Measurements from ENCODE around the gene CCDC71.

The CCDC71 gene

GRCh38 chr3:49153349-49153912 lies 12.7 kb downstream of the CCDC71 start:
- no CpG with 5 or more reads among the region's 3 CpGs for WGBS, 2 donors (ENCODE audit: extremely low coverage in 2 of 2, insufficient read length in 2 of 2, insufficient replicate concordance in 1 of 2)

GRCh38 chr3:49151610-49152009 lies 14.5 kb downstream of the CCDC71 start:
- H3K79me1 ChIP-seq (ENCODE audit: low read depth, low read length): no peaks in the 10 kb centered on the region
- no peak overlapping the region for H4K8ac ChIP-seq (ENCODE audit: low read depth, low read length)
- no peak overlapping the region for H3K14ac ChIP-seq (ENCODE audit: low read length)
- H3K27ac ChIP-seq (replicated peaks; ENCODE audit: low read length): no peak overlapping the region
- H2AK5ac ChIP-seq (ENCODE audit: low read depth, low read length): no peak overlapping the region
- H2BK5ac ChIP-seq (ENCODE audit: low read length): no peak overlapping the region
- no peak overlapping the region for H3K4me3 ChIP-seq (ENCODE audit: low read length in 2 of 2)
- H3K4ac ChIP-seq (ENCODE audit: low read length): no peak overlapping the region
- H3K27me3 ChIP-seq (ENCODE audit: control insufficient read depth in 3 of 3, insufficient read depth in 3 of 3, low read depth in 1 of 3, low read length in 3 of 3): peaks cover 0 to 5% (median 0%) of the 10 kb centered on the region in 3 experiments
- no peak overlapping the region for H3K23ac ChIP-seq (ENCODE audit: low read depth, low read length, poor library complexity)
- H2BK12ac ChIP-seq (ENCODE audit: low read length): no peak overlapping the region
- no peak overlapping the region for H4K91ac ChIP-seq (ENCODE audit: low read depth, low read length, poor library complexity)
- H3K36me3 ChIP-seq (replicated peaks in 1 of 2; ENCODE audit: control insufficient read depth in 2 of 2, insufficient read depth in 2 of 2, low read length in 2 of 2): no peaks in the 10 kb centered on the region
- no peaks in the 10 kb centered on the region for H3K4me1 ChIP-seq (ENCODE audit: control insufficient read depth in 2 of 2, insufficient read depth in 1 of 2, low read depth in 1 of 2, low read length in 2 of 2)
- no peak overlapping the region for H3K18ac ChIP-seq (ENCODE audit: low read length)
- no peak overlapping the region for H2BK120ac ChIP-seq (ENCODE audit: low read depth, low read length)
- peaks cover 0 to 4% of the 10 kb centered on the region in 2 donors for H3K9me3 ChIP-seq (replicated peaks in 1 of 2; ENCODE audit: control insufficient read depth in 2 of 2, insufficient read depth in 1 of 2, low read depth in 1 of 2, low read length in 2 of 2)
- no CpG with 5 or more reads among the region's 2 CpGs for WGBS, 2 donors (ENCODE audit: extremely low coverage in 2 of 2, insufficient read length in 2 of 2, insufficient replicate concordance in 1 of 2)
- H3K4me2 ChIP-seq (ENCODE audit: insufficient read depth, low read length, poor library complexity, severe bottlenecking): no peak overlapping the region
- no peak for DNase-seq (ENCODE audit: low spot score)
- H3K9ac ChIP-seq (ENCODE audit: low read depth, low read length, poor library complexity): no peak overlapping the region
- no peak overlapping the region for H2BK15ac ChIP-seq (ENCODE audit: low read length)
- no peak overlapping the region for H2AFZ ChIP-seq (ENCODE audit: low read length)

More at GRCh38 chr3:49153349-49153912, 12.7 kb downstream of the CCDC71 start:
- Histone ChIP-seq H3K27me3 (ENCODE audit: control insufficient read depth in 3 of 3, insufficient read depth in 3 of 3, low read depth in 1 of 3, low read length in 3 of 3) (peaks cover 0 to 5% (median 0%) of the 10 kb centered on the region in 3 experiments), H2AK5ac (ENCODE audit: low read depth, low read length) (no peak overlapping the region), H4K8ac (ENCODE audit: low read depth, low read length) (no peak overlapping the region), H3K18ac (ENCODE audit: low read length) (no peak overlapping the region), H3K27ac (replicated peaks; ENCODE audit: low read length) (no peak overlapping the region), H4K91ac (ENCODE audit: low read depth, low read length, poor library complexity) (no peak overlapping the region), H2AFZ (ENCODE audit: low read length) (no peak overlapping the region), H3K14ac (ENCODE audit: low read length) (peak overlapping the region; percentile 15), H3K23ac (ENCODE audit: low read depth, low read length, poor library complexity) (no peak overlapping the region), H2BK120ac (ENCODE audit: low read depth, low read length) (no peak overlapping the region), H2BK5ac (ENCODE audit: low read length) (peak overlapping the region; percentile 68), H3K4me3 (ENCODE audit: low read length in 2 of 2) (peak overlapping the region in 1 of 2 donors; percentile 18), H3K4ac (ENCODE audit: low read length) (no peak overlapping the region), H3K79me1 (ENCODE audit: low read depth, low read length) (no peaks in the 10 kb centered on the region), H3K9ac (ENCODE audit: low read depth, low read length, poor library complexity) (no peak overlapping the region), H3K4me2 (ENCODE audit: insufficient read depth, low read length, poor library complexity, severe bottlenecking) (no peak overlapping the region), H2BK15ac (ENCODE audit: low read length) (no peak overlapping the region), H3K36me3 (replicated peaks in 1 of 2; ENCODE audit: control insufficient read depth in 2 of 2, insufficient read depth in 2 of 2, low read length in 2 of 2) (no peaks in the 10 kb centered on the region), H2BK12ac (ENCODE audit: low read length) (no peak overlapping the region), H3K9me3 (replicated peaks in 1 of 2; ENCODE audit: control insufficient read depth in 2 of 2, insufficient read depth in 1 of 2, low read depth in 1 of 2, low read length in 2 of 2) (peaks cover 0 to 4% of the 10 kb centered on the region in 2 donors), H3K4me1 (ENCODE audit: control insufficient read depth in 2 of 2, insufficient read depth in 1 of 2, low read depth in 1 of 2, low read length in 2 of 2) (no peaks in the 10 kb centered on the region)
- no peak for DNase-seq (ENCODE audit: low spot score)

GRCh38 chr3:49148159-49148558 lies 18.0 kb downstream of the CCDC71 start:
- Histone ChIP-seq H4K91ac (ENCODE audit: low read depth, low read length, poor library complexity) (no peak overlapping the region), H3K36me3 (replicated peaks in 1 of 2; ENCODE audit: control insufficient read depth in 2 of 2, insufficient read depth in 2 of 2, low read length in 2 of 2) (no peaks in the 10 kb centered on the region), H3K4me1 (ENCODE audit: control insufficient read depth in 2 of 2, insufficient read depth in 1 of 2, low read depth in 1 of 2, low read length in 2 of 2) (no peaks in the 10 kb centered on the region), H2BK15ac (ENCODE audit: low read length) (no peak overlapping the region), H2BK5ac (ENCODE audit: low read length) (no peak overlapping the region), H2BK12ac (ENCODE audit: low read length) (no peak overlapping the region), H3K4ac (ENCODE audit: low read length) (no peak overlapping the region), H2AFZ (ENCODE audit: low read length) (no peak overlapping the region), H3K14ac (ENCODE audit: low read length) (no peak overlapping the region), H3K4me2 (ENCODE audit: insufficient read depth, low read length, poor library complexity, severe bottlenecking) (no peak overlapping the region), H3K79me1 (ENCODE audit: low read depth, low read length) (no peaks in the 10 kb centered on the region), H3K27ac (replicated peaks; ENCODE audit: low read length) (no peak overlapping the region), H4K8ac (ENCODE audit: low read depth, low read length) (no peak overlapping the region), H3K23ac (ENCODE audit: low read depth, low read length, poor library complexity) (no peak overlapping the region), H2BK120ac (ENCODE audit: low read depth, low read length) (no peak overlapping the region), H3K4me3 (ENCODE audit: low read length in 2 of 2) (no peak overlapping the region), H3K9ac (ENCODE audit: low read depth, low read length, poor library complexity) (no peak overlapping the region), H3K18ac (ENCODE audit: low read length) (no peak overlapping the region), H3K9me3 (replicated peaks in 1 of 2; ENCODE audit: control insufficient read depth in 2 of 2, insufficient read depth in 1 of 2, low read depth in 1 of 2, low read length in 2 of 2) (peaks cover 0 to 2% of the 10 kb centered on the region in 2 donors), H3K27me3 (ENCODE audit: control insufficient read depth in 3 of 3, insufficient read depth in 3 of 3, low read depth in 1 of 3, low read length in 3 of 3) (peaks cover 0 to 4% (median 0%) of the 10 kb centered on the region in 3 experiments), H2AK5ac (ENCODE audit: low read depth, low read length) (no peak overlapping the region)
- no CpG with 5 or more reads among the region's 5 CpGs for WGBS, 2 donors (ENCODE audit: extremely low coverage in 2 of 2, insufficient read length in 2 of 2, insufficient replicate concordance in 1 of 2)
- no peak for DNase-seq (ENCODE audit: low spot score)

DNA sequence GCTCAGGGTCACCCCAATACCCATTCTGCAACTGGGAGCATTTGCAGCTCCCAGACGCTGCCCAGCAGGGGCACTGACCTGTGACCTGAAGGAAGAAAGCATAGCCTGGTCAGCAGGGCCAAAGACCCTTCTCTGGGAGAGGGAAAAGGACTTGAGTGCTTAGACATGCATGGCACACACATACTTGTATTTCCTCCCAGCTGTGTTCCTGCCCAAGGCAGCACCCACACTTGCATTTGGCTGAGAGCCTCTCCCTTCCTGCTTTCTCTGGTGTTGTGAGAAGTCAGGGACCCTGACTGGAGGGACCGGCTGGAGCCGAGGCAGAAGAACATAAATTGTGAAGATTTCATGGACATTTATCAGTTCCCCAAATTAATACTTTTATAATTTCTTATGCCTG lies 26.1 kb downstream of the CCDC71 start:
- Histone ChIP-seq H3K4me2 (ENCODE audit: insufficient read depth, low read length, poor library complexity, severe bottlenecking) (no peak overlapping the region), H3K23ac (ENCODE audit: low read depth, low read length, poor library complexity) (no peak overlapping the region), H3K18ac (ENCODE audit: low read length) (no peak overlapping the region), H4K91ac (ENCODE audit: low read depth, low read length, poor library complexity) (no peak overlapping the region), H3K9ac (ENCODE audit: low read depth, low read length, poor library complexity) (no peak overlapping the region), H3K4ac (ENCODE audit: low read length) (no peak overlapping the region), H3K14ac (ENCODE audit: low read length) (no peak overlapping the region), H3K4me1 (ENCODE audit: control insufficient read depth in 2 of 2, insufficient read depth in 1 of 2, low read depth in 1 of 2, low read length in 2 of 2) (peaks cover 4 to 5% of the 10 kb centered on the region in 2 donors), H3K27me3 (ENCODE audit: control insufficient read depth in 3 of 3, insufficient read depth in 3 of 3, low read depth in 1 of 3, low read length in 3 of 3) (peaks cover 0 to 5% (median 0%) of the 10 kb centered on the region in 3 experiments), H3K9me3 (replicated peaks in 1 of 2; ENCODE audit: control insufficient read depth in 2 of 2, insufficient read depth in 1 of 2, low read depth in 1 of 2, low read length in 2 of 2) (peaks cover 5% of the 10 kb centered on the region in 2 donors), H3K27ac (replicated peaks; ENCODE audit: low read length) (no peak overlapping the region), H4K8ac (ENCODE audit: low read depth, low read length) (no peak overlapping the region), H2BK15ac (ENCODE audit: low read length) (no peak overlapping the region), H3K36me3 (replicated peaks in 1 of 2; ENCODE audit: control insufficient read depth in 2 of 2, insufficient read depth in 2 of 2, low read length in 2 of 2) (no peaks in the 10 kb centered on the region), H2BK12ac (ENCODE audit: low read length) (no peak overlapping the region), H2BK5ac (ENCODE audit: low read length) (no peak overlapping the region), H2AFZ (ENCODE audit: low read length) (no peak overlapping the region), H3K4me3 (ENCODE audit: low read length in 2 of 2) (no peak overlapping the region), H2AK5ac (ENCODE audit: low read depth, low read length) (no peak overlapping the region), H3K79me1 (ENCODE audit: low read depth, low read length) (no peaks in the 10 kb centered on the region), H2BK120ac (ENCODE audit: low read depth, low read length) (no peak overlapping the region)
- WGBS, 2 donors (ENCODE audit: extremely low coverage in 2 of 2, insufficient read length in 2 of 2, insufficient replicate concordance in 1 of 2): no CpG with 5 or more reads among the region's 3 CpGs
- DNase-seq (ENCODE audit: low spot score): no peak

Data from neuronal stem cell (in vitro differentiated cells).